ENCODE results near the gene WRAP53. TPM values are rescaled to one million over a fixed set of nuclear protein-coding genes. Genes with fewer than 3 reads are reported as not detected.

The WRAP53 gene
- polyA plus RNA-seq, 1 donor: 7.9 TPM

DNA sequence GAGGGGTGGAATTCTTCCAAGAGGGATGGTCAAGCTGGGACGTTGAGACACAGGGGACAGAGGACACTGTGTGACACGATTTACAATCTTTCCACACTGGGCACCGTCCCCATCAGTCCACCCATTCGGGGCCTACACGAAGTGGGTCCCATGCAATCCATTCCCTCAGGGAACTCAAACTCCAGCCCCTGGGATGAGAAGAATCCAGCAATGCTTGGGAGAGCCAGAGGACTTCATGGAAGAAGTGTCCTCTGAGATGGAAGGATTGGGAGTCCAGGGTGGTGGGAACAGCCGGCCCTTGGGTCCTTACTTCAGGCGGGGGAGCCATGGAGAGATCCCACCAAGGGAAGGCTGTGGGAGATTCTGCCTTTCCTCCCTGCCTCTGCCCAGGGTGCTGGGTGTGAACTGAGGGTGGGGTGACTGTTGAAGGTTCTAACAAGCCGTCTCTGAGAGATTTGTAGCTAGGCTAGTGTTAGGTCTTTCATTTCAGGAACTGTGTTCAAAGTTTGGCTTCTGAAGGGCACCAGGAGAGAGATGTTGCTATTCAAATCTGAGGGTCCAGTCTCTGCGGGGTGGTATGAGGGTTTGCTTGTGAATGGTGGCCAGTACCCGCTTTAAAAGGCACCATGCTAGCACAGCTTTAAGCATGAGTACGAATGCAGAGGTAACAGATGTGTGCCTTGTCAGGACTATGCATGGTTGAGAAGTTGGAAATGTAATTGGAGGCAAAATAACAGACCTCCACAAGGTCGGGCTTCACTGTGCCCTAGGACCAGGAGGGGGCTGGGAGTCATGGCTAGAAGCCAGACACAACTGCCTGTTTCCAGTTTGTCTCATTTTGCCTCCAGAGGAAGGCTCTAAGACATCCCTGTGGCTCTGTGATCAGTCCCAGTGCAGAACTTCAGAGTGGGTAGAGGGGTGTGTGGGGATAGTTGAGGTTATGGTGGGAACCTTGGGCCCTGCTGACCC is 35.6 kb upstream of the WRAP53 start:
- no peak overlapping the region for H3K4me3 ChIP-seq (ENCODE audit: low read length)
- H3K36me3 ChIP-seq (ENCODE audit: control insufficient read depth, insufficient read depth, low read length): peaks cover 2% of the 10 kb centered on the region
- peaks cover 43% of the 10 kb centered on the region for H3K27me3 ChIP-seq (ENCODE audit: control insufficient read depth, insufficient read depth, low read length)
- DNase-seq: no peak
- H3K27ac ChIP-seq (ENCODE audit: low read length): no peak overlapping the region
- peaks cover 6% of the 10 kb centered on the region for H3K9me3 ChIP-seq (ENCODE audit: control insufficient read depth, low read depth, low read length)
- H3K4me1 ChIP-seq (ENCODE audit: control insufficient read depth, insufficient read depth, low read length): peaks cover 8% of the 10 kb centered on the region
- no CpG with 5 or more reads among the region's 12 CpGs for WGBS (ENCODE audit: insufficient coverage, low lambda C conversion rate)

GRCh38 chr17:7654832-7655540 is 33.3 kb upstream of the WRAP53 start:
- H3K9me3 ChIP-seq (ENCODE audit: control insufficient read depth, low read depth, low read length): peaks cover 6% of the 10 kb centered on the region
- no peak for DNase-seq
- H3K4me3 ChIP-seq (ENCODE audit: low read length): no peak overlapping the region
- no peak overlapping the region for H3K27ac ChIP-seq (ENCODE audit: low read length)
- no CpG with 5 or more reads among the region's 16 CpGs for WGBS (ENCODE audit: insufficient coverage, low lambda C conversion rate)
- peaks cover 7% of the 10 kb centered on the region for H3K4me1 ChIP-seq (ENCODE audit: control insufficient read depth, insufficient read depth, low read length)
- peaks cover 41% of the 10 kb centered on the region for H3K27me3 ChIP-seq (ENCODE audit: control insufficient read depth, insufficient read depth, low read length)
- peaks cover 2% of the 10 kb centered on the region for H3K36me3 ChIP-seq (ENCODE audit: control insufficient read depth, insufficient read depth, low read length)

GRCh38 chr17:7655541-7655840 is 32.8 kb upstream of the WRAP53 start:
- peaks cover 2% of the 10 kb centered on the region for H3K36me3 ChIP-seq (ENCODE audit: control insufficient read depth, insufficient read depth, low read length)
- H3K9me3 ChIP-seq (ENCODE audit: control insufficient read depth, low read depth, low read length): peaks cover 6% of the 10 kb centered on the region
- peaks cover 36% of the 10 kb centered on the region for H3K27me3 ChIP-seq (ENCODE audit: control insufficient read depth, insufficient read depth, low read length)
- H3K27ac ChIP-seq (ENCODE audit: low read length): no peak overlapping the region
- no peak overlapping the region for H3K4me3 ChIP-seq (ENCODE audit: low read length)
- no CpG with 5 or more reads among the region's 17 CpGs for WGBS (ENCODE audit: insufficient coverage, low lambda C conversion rate)
- no peak for DNase-seq
- peaks cover 2% of the 10 kb centered on the region for H3K4me1 ChIP-seq (ENCODE audit: control insufficient read depth, insufficient read depth, low read length)

DNA sequence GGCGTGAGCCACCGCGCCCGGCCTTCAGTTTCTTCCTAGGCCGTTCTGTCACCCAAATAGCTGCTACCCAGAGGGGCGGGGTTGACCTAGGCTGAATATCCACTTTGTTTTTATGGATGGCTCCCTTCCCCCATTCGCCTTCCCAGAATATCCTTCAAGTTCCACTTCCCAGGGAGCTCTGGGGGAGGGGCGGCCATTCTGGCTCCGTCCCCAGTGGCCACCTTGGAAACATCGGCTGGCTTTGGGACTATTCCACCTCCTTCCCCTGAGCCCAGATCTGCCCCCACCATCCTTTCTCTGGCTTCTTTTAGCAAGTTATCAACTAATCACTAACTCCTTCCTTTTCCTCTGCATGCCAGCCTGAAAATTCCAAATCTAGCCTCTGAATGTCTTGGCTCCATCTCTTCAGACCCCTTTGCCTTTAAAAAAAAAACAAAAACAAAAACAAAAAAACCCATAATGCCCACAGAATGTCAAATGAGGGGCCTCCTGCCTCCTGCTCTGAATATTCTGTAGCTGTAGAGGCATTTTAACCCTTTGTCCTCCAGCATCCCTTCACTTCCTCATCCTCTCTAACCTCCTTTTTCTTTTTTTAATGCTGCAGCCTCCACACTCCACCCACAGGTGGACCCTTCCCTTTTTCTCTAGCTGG is 31.2 kb upstream of the WRAP53 start:
- no CpG with 5 or more reads among the region's 10 CpGs for WGBS (ENCODE audit: insufficient coverage, low lambda C conversion rate)
- Histone ChIP-seq H3K4me1 (ENCODE audit: control insufficient read depth, insufficient read depth, low read length) (peaks cover under 1% of the 10 kb centered on the region), H3K27ac (ENCODE audit: low read length) (no peak overlapping the region), H3K9me3 (ENCODE audit: control insufficient read depth, low read depth, low read length) (no peaks in the 10 kb centered on the region), H3K4me3 (ENCODE audit: low read length) (no peak overlapping the region), H3K36me3 (ENCODE audit: control insufficient read depth, insufficient read depth, low read length) (peaks cover 2% of the 10 kb centered on the region), H3K27me3 (ENCODE audit: control insufficient read depth, insufficient read depth, low read length) (peaks cover 21% of the 10 kb centered on the region)
- DNase-seq: no peak

- no peaks in the 10 kb centered on the region for H3K27me3 ChIP-seq (ENCODE audit: control insufficient read depth, insufficient read depth, low read length)
- H3K4me3 ChIP-seq (ENCODE audit: low read length): no peak overlapping the region
- no peak for DNase-seq
- no peak overlapping the region for H3K27ac ChIP-seq (ENCODE audit: low read length)
- WGBS (ENCODE audit: insufficient coverage, low lambda C conversion rate): no CpG with 5 or more reads among the region's 10 CpGs
- peaks cover 47% of the 10 kb centered on the region for H3K36me3 ChIP-seq (ENCODE audit: control insufficient read depth, insufficient read depth, low read length)
- H3K4me1 ChIP-seq (ENCODE audit: control insufficient read depth, insufficient read depth, low read length): no peaks in the 10 kb centered on the region
- no peaks in the 10 kb centered on the region for H3K9me3 ChIP-seq (ENCODE audit: control insufficient read depth, low read depth, low read length)
These were observed 20.4 kb upstream of the WRAP53 start for GRCh38 chr17:7667656-7668406.

- no peak for DNase-seq
- Histone ChIP-seq H3K9me3 (ENCODE audit: control insufficient read depth, low read depth, low read length) (peaks cover 2% of the 10 kb centered on the region), H3K27ac (ENCODE audit: low read length) (no peak overlapping the region), H3K4me1 (ENCODE audit: control insufficient read depth, insufficient read depth, low read length) (no peaks in the 10 kb centered on the region), H3K27me3 (ENCODE audit: control insufficient read depth, insufficient read depth, low read length) (no peaks in the 10 kb centered on the region), H3K4me3 (ENCODE audit: low read length) (no peak overlapping the region), H3K36me3 (ENCODE audit: control insufficient read depth, insufficient read depth, low read length) (peaks cover 54% of the 10 kb centered on the region)
- WGBS (ENCODE audit: insufficient coverage, low lambda C conversion rate): 100% methylated on average over 5 of the region's 7 CpGs
These were observed 19.8 kb upstream of the WRAP53 start for GRCh38 chr17:7668482-7668881.

- Histone ChIP-seq H3K9me3 (ENCODE audit: control insufficient read depth, low read depth, low read length) (peaks cover 12% of the 10 kb centered on the region), H3K4me1 (ENCODE audit: control insufficient read depth, insufficient read depth, low read length) (no peaks in the 10 kb centered on the region), H3K36me3 (ENCODE audit: control insufficient read depth, insufficient read depth, low read length) (peaks cover 69% of the 10 kb centered on the region), H3K4me3 (ENCODE audit: low read length) (no peak overlapping the region), H3K27ac (ENCODE audit: low read length) (no peak overlapping the region), H3K27me3 (ENCODE audit: control insufficient read depth, insufficient read depth, low read length) (no peaks in the 10 kb centered on the region)
- 100% methylated on average over 1 of the region's 2 CpGs for WGBS (ENCODE audit: insufficient coverage, low lambda C conversion rate)
- DNase-seq: no peak
These were observed 15.0 kb upstream of the WRAP53 start for GRCh38 chr17:7673239-7673638.

DNA sequence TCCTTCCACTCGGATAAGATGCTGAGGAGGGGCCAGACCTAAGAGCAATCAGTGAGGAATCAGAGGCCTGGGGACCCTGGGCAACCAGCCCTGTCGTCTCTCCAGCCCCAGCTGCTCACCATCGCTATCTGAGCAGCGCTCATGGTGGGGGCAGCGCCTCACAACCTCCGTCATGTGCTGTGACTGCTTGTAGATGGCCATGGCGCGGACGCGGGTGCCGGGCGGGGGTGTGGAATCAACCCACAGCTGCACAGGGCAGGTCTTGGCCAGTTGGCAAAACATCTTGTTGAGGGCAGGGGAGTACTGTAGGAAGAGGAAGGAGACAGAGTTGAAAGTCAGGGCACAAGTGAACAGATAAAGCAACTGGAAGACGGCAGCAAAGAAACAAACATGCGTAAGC is 13.3 kb upstream of the WRAP53 start:
- Histone ChIP-seq H3K4me1 (ENCODE audit: control insufficient read depth, insufficient read depth, low read length) (no peaks in the 10 kb centered on the region), H3K9me3 (ENCODE audit: control insufficient read depth, low read depth, low read length) (peaks cover 12% of the 10 kb centered on the region), H3K27ac (ENCODE audit: low read length) (no peak overlapping the region), H3K4me3 (ENCODE audit: low read length) (no peak overlapping the region), H3K36me3 (ENCODE audit: control insufficient read depth, insufficient read depth, low read length) (peaks cover 58% of the 10 kb centered on the region), H3K27me3 (ENCODE audit: control insufficient read depth, insufficient read depth, low read length) (no peaks in the 10 kb centered on the region)
- WGBS (ENCODE audit: insufficient coverage, low lambda C conversion rate): no CpG with 5 or more reads among the region's 14 CpGs
- no peak for DNase-seq

DNA sequence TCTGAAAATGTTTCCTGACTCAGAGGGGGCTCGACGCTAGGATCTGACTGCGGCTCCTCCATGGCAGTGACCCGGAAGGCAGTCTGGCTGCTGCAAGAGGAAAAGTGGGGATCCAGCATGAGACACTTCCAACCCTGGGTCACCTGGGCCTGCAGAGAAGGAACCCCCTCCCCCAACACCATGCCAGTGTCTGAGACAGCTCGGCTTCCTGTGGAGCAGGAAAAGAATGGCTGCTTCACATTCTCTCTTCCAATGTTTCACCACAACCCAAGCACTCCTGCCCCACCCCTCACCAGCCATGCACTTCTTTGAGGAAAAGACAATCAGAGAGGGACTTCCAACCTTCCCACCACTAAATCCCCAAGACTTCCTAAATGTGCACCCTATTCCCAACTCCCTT is 11.7 kb upstream of the WRAP53 start:
- DNase-seq: no peak
- H3K4me1 ChIP-seq (ENCODE audit: control insufficient read depth, insufficient read depth, low read length): no peaks in the 10 kb centered on the region
- WGBS (ENCODE audit: insufficient coverage, low lambda C conversion rate): no CpG with 5 or more reads among the region's 5 CpGs
- H3K36me3 ChIP-seq (ENCODE audit: control insufficient read depth, insufficient read depth, low read length): peaks cover 44% of the 10 kb centered on the region
- H3K9me3 ChIP-seq (ENCODE audit: control insufficient read depth, low read depth, low read length): peaks cover 12% of the 10 kb centered on the region
- no peaks in the 10 kb centered on the region for H3K27me3 ChIP-seq (ENCODE audit: control insufficient read depth, insufficient read depth, low read length)
- H3K4me3 ChIP-seq (ENCODE audit: low read length): no peak overlapping the region
- no peak overlapping the region for H3K27ac ChIP-seq (ENCODE audit: low read length)

Measured in large intestine (tissue), 3 donors.